Activated CD4-positive, alpha-beta T cell treated with anti-CD3 and anti-CD28 coated beads for 48 hours (primary cell): ENCODE data around the gene TYK2.
"Not testable (repeated sequence)": the region's sequence is repeated elsewhere in the genome, so short reads cannot be mapped to it uniquely, and the experiment has no call there.

Source experiments
- DNase-seq: peaks from one replicate; pipeline ENCODE4 v3.0.0-alpha.2; 2020

TYK2 gene

DNA sequence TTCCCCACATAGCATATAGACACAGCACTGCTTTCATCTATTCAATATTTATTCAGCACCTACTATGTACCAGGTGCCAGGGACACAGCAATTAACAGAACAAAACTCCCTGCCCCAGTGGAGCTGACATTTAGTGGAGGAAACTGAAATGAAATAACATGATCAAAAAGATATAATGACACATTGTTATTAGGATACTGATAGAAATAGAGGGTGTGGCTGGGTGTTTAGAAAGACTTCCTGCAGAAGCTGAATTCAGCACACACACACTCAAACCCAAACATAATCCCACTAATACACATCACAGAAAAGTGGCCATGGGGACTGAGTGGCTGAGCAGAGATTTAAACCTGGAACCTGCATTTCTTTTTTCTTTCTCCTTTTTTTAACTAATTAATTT, 26.7 kb upstream of the TYK2 start:
- no peak for DNase-seq

- no peak for DNase-seq
Measured at GRCh38 chr19:10406191-10406590, 25.8 kb upstream of the TYK2 start.

DNA sequence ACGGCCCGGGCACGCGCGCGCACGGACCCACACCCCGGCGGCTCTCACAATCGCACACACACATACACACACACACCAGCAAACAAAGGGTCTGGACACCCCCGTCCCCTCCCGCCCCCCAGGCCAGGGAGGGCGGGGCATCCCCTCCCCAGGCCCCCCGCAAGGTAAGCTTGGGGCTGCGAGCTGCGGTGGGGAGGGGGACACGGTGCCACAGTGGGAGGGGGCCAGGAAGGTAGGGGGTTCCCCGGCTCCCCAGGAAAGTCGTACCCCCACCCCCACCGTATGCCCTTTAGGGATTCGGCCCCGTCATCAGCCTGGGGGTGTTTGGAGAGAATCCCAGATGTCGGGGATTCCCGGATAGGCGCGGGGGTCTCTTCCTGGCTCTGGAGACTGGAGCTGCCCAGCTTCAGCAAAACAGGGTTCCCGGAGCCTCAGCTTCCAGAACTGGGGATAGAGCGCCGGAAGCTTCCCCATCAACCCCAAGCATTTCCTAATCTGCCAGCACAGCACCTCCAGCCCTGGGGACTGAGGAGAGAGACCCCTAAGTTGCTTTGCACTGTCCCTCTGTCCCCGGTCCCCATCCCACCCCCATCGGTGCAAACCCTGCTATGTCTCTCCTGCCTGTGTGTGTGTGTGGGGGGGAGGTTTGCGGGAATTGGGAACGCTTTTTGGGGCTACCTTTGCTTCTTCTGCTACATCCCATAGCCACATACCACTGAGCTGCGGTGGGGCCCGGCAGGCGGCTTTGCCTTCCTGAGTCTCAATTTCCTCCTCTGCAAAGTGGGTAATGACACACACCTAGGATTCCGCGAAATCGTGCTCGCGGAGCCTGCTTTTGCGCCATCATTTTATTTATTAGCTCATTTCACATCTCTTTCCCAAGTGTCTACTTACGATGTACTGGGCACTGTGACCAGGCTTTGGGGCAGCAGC, 24.8 kb upstream of the TYK2 start:
- DNase-seq: peak; percentile 76

GRCh38 chr19:10403137-10404021, 23.0 kb upstream of the TYK2 start, which contains the start of gene CDC37:
Gene CDC37 (minus strand): TSS chr19:10403542. CDS start chr19:10403479, 63 bp downstream.
- DNase-seq: peak; percentile 99

GRCh38 chr19:10402441-10403038, 22.2 kb upstream of the TYK2 start:
- DNase-seq: no peak

DNA sequence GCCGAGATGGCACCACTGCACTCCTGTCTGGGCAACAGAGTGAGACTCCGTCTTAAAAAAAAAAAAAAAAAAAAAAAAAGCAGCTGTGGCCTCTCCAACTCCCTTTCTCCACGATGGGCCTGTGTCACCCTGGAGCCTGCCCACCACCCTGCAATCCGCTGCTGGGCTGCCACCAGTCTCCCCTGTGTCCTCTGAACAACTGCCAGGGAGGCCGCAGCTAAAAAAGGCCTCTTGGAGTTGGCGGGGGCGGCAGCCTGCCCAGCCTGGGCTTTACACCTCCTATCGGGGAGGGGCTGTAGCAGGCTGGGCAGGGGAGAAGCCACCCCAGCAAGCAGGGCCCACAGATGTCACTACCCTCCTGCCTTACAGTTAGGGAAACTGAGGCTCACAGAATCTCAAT, 19.5 kb upstream of the TYK2 start:
- no peak for DNase-seq

- not testable (repeated sequence) for DNase-seq
Measured at GRCh38 chr19:10399340-10399739, 19.0 kb upstream of the TYK2 start.

DNA sequence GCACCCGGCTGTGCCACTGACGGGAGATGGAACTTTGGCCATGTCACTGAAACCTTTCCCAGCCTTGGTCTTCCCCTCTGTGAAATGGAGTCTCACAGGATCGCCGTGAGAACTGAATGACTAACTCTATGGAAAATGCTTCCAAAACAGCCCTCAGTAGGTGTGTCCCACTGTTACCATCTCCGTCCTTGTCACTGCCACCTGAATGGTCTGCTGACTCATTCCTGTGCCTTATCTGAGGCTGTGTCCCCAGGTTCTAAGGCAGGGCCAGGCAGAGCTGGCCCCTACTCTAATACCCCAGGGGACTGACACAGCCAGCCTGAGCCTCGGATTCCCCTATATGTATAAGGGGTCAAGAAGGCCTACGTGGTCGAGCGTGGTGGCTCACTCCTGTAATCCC, 18.4 kb upstream of the TYK2 start:
- DNase-seq: no peak

- DNase-seq: no peak
Measured at GRCh38 chr19:10395917-10396316, 15.5 kb upstream of the TYK2 start.

GRCh38 chr19:10395436-10395835, 15.1 kb upstream of the TYK2 start:
- DNase-seq: no peak

GRCh38 chr19:10395003-10395402, 14.6 kb upstream of the TYK2 start:
- DNase-seq: no peak

DNA sequence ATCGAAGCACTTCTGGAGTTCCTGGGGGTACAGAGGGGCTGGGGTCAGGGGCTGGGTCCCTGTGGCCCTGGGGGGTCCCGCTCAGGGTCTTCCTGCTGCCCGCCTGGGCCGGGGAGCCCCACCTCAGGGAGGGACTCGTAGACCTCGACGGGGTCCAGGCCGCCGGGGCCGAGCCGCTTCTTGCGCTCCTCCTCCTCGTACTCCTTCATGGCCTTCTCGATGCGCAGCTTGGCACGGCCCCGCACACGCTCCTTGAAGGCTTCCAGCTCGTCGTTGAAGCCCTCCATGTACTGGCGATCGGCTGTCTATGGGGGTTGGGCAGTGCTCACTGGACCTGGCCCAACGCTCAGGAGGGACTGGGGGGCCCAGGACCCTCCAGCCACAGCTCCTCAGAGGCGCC, 12.8 kb upstream of the TYK2 start:
- no peak for DNase-seq

DNA sequence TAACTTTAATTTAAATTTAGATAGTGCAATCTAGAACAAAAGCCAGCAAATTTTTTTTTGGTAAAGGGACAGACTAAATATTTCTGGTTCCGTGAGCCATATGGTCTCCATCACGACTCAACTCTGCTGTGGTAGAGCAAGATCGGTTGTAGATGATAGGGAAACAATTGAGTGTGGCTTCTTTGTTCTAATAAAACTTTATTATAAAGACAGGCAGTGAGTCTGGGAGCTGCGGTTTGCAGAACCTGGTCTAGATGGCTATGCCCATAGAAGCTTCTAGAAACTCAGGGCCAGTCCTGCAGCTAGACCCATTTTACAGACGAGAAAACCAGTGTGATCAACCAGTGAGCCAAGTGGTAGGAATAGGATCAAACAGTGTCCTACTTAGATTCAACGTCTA, 11.7 kb upstream of the TYK2 start:
- no peak for DNase-seq

- DNase-seq: peak; percentile 75
Measured at GRCh38 chr19:10390652-10391286, 10.4 kb upstream of the TYK2 start.

DNA sequence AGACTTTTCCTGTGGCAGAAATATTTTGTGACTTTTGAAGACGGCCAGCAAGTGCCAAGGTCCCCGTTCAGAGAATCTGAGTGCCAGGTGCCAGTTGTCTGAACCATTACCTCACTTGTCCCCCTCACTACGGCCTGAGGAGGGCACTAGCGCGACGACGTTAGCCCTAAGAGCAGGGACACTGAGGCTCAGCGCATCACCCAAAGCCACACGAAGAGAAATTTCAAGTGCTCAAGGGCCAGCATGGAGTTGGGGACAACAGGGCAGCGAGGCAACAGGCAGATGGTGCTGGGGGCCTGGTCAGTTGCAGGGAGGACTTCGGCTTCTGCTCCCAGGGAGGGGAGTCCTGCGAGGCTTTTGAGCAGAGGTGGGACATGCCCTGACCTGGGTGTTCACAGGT, 9.5 kb upstream of the TYK2 start:
- DNase-seq: peak; percentile 50

DNA sequence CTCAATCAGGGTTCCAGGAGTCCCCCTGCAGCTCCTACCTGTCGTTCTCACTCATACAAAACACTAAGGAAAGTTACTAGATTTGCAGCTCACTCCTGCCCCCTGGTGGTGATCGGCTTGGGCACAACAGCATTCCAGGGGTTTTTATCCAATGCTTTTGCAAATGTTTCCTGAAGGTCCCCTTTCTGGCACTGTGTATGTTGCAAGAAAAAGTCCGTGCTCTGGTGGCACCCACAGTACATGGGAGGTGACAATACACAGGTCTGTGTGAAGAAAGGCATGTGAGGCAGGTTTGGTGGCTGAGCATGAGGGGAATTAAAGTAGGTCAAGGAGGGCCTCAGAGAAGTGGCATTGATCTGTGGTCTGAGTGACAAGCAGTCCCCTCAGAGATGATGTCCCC, 8.6 kb upstream of the TYK2 start:
- DNase-seq: peak; percentile 87

- no peak for DNase-seq
Measured at GRCh38 chr19:10384580-10384979, 4.2 kb upstream of the TYK2 start.

- DNase-seq: not testable (repeated sequence)
Measured at GRCh38 chr19:10383223-10383499, 2.8 kb upstream of the TYK2 start.

- DNase-seq: no peak
Measured at GRCh38 chr19:10379880-10380312, 476 bp downstream of the TYK2 start.

DNA sequence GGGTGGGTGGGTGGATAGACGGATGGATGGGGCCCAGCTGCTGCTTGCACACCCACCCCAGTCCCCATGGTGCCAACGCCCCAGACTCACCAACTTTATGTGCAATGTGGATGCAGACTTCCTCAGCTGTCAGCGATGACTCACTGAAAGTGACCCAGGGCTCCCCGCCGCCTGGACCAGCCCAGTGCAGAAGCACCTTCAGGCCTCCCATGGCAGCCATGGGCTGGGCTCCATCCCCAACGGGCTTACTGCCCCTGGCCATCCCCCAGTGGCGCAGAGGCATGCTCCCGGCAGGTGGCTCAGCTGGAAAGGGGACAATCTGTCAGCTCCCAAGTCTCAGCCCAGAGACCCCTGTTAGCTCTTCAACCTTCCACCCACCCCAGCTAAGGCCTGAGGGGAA, 2.2 kb downstream of the TYK2 start:
- DNase-seq: no peak

DNA sequence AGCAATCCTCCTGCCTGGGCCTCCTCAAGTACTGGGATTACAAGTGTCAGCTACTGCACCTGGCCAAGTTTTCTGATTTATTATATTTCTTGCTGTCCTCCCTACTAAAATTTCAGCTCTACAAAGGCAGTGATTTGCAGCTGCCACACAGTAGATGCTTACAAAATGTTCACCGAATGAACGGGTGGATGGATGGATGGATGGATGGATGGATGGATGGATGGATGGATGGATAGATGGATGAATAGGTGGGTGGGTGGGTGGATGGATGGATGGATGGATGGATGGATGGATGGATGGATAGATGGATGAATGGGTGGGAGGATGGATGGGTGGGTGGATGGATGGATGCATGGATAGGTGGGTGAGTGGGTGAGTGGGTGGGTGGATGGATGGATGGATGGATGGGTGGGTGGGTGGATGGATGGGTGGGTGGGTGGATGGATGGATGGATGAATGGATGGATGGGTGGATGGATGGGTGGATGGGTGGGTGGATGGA, 3.2 kb downstream of the TYK2 start:
- DNase-seq: not testable (repeated sequence)

DNA sequence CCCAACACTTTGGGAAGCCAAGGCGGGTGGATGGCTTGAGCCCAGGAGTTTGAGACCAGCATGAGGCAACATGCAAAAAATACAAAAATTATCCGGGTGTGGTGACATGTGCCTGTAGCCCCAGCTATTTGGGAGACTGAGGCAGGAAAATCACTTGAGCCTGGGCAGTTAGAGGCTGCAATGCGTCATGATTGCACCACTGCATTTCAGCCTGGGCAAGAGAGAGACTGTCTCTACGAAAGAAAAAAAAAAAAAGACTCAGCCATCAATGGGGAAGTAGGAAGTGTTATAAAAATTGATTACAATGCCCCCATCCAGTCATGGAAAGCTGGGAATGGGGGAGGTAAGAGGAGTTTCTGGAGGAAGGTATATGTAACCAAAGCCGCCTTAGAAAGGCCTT, 5.4 kb downstream of the TYK2 start:
- DNase-seq: no peak

DNA sequence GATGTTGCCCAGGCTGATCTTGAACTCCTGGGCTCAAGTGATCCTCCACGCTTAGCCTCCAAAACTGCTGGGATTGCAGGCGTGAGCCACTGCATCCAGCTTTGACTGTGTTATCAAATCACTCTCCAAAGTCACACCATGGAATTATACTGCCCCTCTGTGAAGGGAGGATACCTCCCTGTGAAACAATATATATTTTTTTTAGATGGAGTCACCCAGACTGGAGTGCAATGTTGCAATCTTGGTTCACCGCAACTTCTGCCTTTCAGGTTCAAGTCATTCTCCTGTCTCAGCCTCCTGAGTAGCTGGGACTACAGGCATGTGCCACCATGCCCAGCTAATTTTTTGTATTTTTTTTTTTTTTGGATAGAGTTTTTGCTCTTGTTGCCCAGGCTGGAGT, 7.7 kb downstream of the TYK2 start:
- DNase-seq: no peak
